Stomach (tissue), 9 donors: ENCODE measurements around the gene PSMG2. TPM values are rescaled to one million over a fixed set of nuclear protein-coding genes. Genes with fewer than 3 reads are reported as not detected.

Experiments
- DNase-seq, 2 donors: peaks; one replicate each; pipeline versions ENCODE4 v3.0.0 to v3.0.0-alpha.2; 2013 to 2019
- H3K27ac ChIP-seq, 5 donors: fragments of 200-600 bp in 4 of 5; sonication (generic) in 4 of 5; one replicate each; pipeline ENCODE4 v1.5.1; 2013 to 2019; ENCODE audit warnings: mild to moderate bottlenecking in 1 of 5, moderate library complexity in 1 of 5
- H3K27me3 ChIP-seq, 3 donors: fragments of 200-600 bp; sonication (generic); one replicate each; pipeline ENCODE4 v1.5.1; 2017 to 2019; ENCODE audit warnings: mixed run types in 1 of 3
- H3K36me3 ChIP-seq, 4 donors: fragments of 200-600 bp; sonication (generic); 1 replicate in 3 of 4; 2 replicates in 1 of 4; pipeline ENCODE4 v1.5.1; 2016 to 2019
- H3K4me1 ChIP-seq, 4 donors: fragments of 200-600 bp; sonication (generic); one replicate each; pipeline ENCODE4 v1.5.1; 2016 to 2019
- H3K4me3 ChIP-seq, 4 donors: fragments of 200-600 bp; sonication (generic) in 3 of 4; one replicate each; pipeline ENCODE4 v1.5.1; 2016 to 2019; ENCODE audit warnings: mild to moderate bottlenecking in 1 of 4
- H3K9me3 ChIP-seq, 4 donors: fragments of 200-600 bp; sonication (generic); one replicate each; pipeline ENCODE4 v1.5.1; 2016 to 2019
- EP300 ChIP-seq: sonication (generic); formaldehyde crosslinking; IDR thresholded peaks from one replicate; pipeline ENCODE4 v1.6.1; 2017; ENCODE audit warnings: antibody characterized with exemption
- POLR2A ChIP-seq, 4 donors: fragments of 450-650 bp; IDR thresholded peaks; one replicate each; pipeline ENCODE4 v1.6.1; 2016; ENCODE audit warnings: antibody characterized with exemption in 4 of 4, control low read depth in 2 of 4, mild to moderate bottlenecking in 1 of 4, moderate library complexity in 1 of 4
- POLR2AphosphoS5 ChIP-seq, 3 donors: sonication (generic); formaldehyde crosslinking; IDR thresholded peaks; one replicate each; pipeline ENCODE4 v1.6.1; 2016; ENCODE audit warnings: antibody characterized with exemption in 3 of 3
- WGBS, 5 donors: extraction: QIAGEN DNeasy Blood & Tissue Kit in 3 of 5; methylation state at CpG; one replicate each; pipeline versions ENCODE4 v1.1.5 to v1.1.7; 2013 to 2018; 5-methylcytosine and 5-hydroxymethylcytosine counted together
- intact Hi-C: fragments of 100-400 bp; cut with DNase I; formaldehyde crosslinking; loops from one replicate; pipeline ENCODE4 v1.15.1; 2023; ENCODE audit warnings: low total_unique reads
- polyA plus RNA-seq, 3 donors: library from polyadenylated mRNA; stranded (reverse); fragments of 200-250 nt; gene quantifications; one replicate each; pipeline ENCODE4 v1.2.3, GENCODE V29; 2013
- total RNA-seq, 5 donors: library from RNA; depleted of rRNA; stranded (reverse); fragments of >200 nt; gene quantifications; one replicate each; pipeline versions ENCODE4 v1.1.0 to v1.2.3, GENCODE V29; 2014 to 2016
- TF ChIP-seq, protein P1 (sequence below), 7 experiments: fragments of 450-650 bp in 4 of 7; fragments of 200-600 bp in 3 of 7; sonication (generic) in 3 of 7; IDR thresholded peaks; one replicate each; pipeline ENCODE4 v1.5.1; 2016 to 2019; ENCODE audit warnings: antibody characterized with exemption in 7 of 7, control low read depth in 2 of 7, mild to moderate bottlenecking in 1 of 7
- donor health status: healthy with polysubstance abuse.
- donor health status: Bipolar disorder and iron deficiency.
- donor health status: healthy.

PSMG2 gene
- total and polyA plus RNA-seq, 8 donors: 11.6 to 106 (median 62.6) TPM

- Histone ChIP-seq H3K4me1 (no peaks in the 10 kb centered on the region), H3K27me3 (no peaks in the 10 kb centered on the region), H3K9me3 (no peaks in the 10 kb centered on the region), H3K4me3 (no peak overlapping the region), H3K36me3 (no peaks in the 10 kb centered on the region), H3K27ac (no peak overlapping the region)
- 0 to 6% (median 1%) methylated on average over 2 of the region's 2 CpGs for WGBS, 5 donors
- intact Hi-C loops: loop anchor here (10.0 kb wide), 1 partner anchor 151 kb away; no protein-coding TSS in a partner anchor
- DNase-seq: peak in 1 of 2 donors; percentile 71
- TF ChIP-seq EP300: no peak
- no peak for TF ChIP-seq POLR2A (IDR thresholded peaks at IDR 0.05)
- TF ChIP-seq, protein P1, sequence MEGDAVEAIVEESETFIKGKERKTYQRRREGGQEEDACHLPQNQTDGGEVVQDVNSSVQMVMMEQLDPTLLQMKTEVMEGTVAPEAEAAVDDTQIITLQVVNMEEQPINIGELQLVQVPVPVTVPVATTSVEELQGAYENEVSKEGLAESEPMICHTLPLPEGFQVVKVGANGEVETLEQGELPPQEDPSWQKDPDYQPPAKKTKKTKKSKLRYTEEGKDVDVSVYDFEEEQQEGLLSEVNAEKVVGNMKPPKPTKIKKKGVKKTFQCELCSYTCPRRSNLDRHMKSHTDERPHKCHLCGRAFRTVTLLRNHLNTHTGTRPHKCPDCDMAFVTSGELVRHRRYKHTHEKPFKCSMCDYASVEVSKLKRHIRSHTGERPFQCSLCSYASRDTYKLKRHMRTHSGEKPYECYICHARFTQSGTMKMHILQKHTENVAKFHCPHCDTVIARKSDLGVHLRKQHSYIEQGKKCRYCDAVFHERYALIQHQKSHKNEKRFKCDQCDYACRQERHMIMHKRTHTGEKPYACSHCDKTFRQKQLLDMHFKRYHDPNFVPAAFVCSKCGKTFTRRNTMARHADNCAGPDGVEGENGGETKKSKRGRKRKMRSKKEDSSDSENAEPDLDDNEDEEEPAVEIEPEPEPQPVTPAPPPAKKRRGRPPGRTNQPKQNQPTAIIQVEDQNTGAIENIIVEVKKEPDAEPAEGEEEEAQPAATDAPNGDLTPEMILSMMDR (IDR thresholded peaks at IDR 0.05): peak in 5 of 7 experiments; percentile 13 to 61 (median 34)
- TF ChIP-seq POLR2AphosphoS5 (IDR thresholded peaks at IDR 0.05): no peak
Observed at GRCh38 chr18:12744103-12744502, 41.3 kb downstream of the PSMG2 start.

DNA sequence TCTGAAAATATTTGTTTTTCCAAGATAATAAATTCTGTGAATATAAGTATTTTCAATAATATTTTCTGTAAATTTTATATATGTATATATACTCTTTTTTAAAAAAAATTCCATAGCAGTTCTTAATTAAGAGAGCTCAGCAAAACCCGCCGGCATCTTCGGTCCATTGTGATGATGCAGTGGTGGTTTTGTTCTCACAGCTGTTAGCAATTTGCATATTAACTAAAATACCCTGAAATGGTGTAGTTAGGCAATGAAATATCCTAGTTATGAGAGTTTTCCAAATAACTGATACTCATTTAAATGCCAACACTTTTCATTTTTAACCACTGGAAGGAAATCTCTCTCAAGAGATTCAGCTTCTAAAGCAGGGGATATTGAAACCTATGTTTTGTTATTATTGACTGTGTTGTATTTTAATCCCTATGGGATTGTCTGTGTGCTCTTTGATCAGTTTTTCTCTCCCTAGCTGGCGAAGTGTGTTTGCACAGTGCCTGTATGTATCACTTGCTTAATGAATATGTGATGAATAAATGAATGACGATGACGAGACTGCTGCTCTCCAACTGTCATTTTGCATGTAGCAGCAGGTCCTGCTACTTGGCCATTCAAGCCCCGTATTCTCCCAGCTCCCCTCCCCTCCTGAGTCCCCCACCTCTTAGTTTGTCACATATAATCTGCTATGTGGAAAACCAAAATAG, 42.4 kb downstream of the PSMG2 start:
- Histone ChIP-seq H3K36me3 (no peaks in the 10 kb centered on the region), H3K27ac (no peak overlapping the region), H3K4me3 (no peak overlapping the region), H3K9me3 (no peaks in the 10 kb centered on the region), H3K27me3 (no peaks in the 10 kb centered on the region), H3K4me1 (no peaks in the 10 kb centered on the region)
- no peak for TF ChIP-seq EP300
- no peak for TF ChIP-seq POLR2A (IDR thresholded peaks at IDR 0.05)
- 81 to 85% (median 82%) methylated on average over 7 of the region's 7 CpGs for WGBS, 5 donors
- intact Hi-C loops: loop anchor here (10.0 kb wide), 1 partner anchor 150 kb away; no protein-coding TSS in a partner anchor
- no peak for DNase-seq

DNA sequence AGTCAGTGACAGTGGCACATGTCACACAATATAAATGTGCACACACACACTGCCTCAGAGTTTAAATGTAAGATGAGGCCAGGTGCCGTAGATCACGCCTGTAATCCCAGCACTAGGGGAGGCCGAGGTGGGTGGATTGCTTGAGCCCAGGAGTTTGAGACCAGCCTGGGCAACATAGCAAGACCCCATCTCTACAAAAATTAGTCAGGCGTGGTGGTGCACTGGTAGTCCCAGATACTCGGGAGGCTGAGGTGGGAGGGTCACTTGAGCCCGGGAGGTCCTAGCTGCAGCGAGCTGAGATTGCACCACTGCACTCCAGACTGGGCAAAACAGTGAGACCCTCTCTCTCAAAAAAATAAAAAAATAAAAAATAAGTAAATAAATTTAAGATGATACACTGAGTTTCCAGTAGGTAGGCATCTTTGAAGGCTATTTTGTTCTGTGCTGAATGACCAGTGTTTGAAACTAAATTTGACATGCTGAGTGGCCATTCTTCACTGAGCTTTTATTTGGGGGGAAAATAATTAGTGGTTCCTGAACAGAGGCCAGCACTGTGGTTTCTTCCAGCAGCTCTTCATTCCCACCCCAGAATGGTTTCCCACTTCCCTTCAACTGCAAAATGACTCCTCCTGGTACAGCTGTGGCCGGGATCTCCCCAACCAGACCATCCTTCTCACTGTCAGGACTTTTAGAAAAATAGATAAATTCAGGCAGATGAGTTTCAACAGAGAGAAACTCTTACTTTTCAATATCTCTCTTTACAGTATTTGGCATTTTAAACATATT, 44.9 kb downstream of the PSMG2 start:
- H3K27ac ChIP-seq: no peak overlapping the region
- DNase-seq: no peak
- H3K4me3 ChIP-seq: no peak overlapping the region
- H3K27me3 ChIP-seq: no peaks in the 10 kb centered on the region
- 85 to 91% (median 88%) methylated on average over 8 of the region's 8 CpGs for WGBS, 5 donors
- TF ChIP-seq POLR2A (IDR thresholded peaks at IDR 0.05) (no peak), POLR2AphosphoS5 (IDR thresholded peaks at IDR 0.05) (no peak), EP300 (no peak)
- TF ChIP-seq, protein P1 (IDR thresholded peaks at IDR 0.05): no peak
- no peaks in the 10 kb centered on the region for H3K36me3 ChIP-seq
- no peaks in the 10 kb centered on the region for H3K4me1 ChIP-seq
- H3K9me3 ChIP-seq: no peaks in the 10 kb centered on the region
- intact Hi-C loops: loop anchor here (10.0 kb wide), 1 partner anchor 147 kb away; no protein-coding TSS in a partner anchor

DNA sequence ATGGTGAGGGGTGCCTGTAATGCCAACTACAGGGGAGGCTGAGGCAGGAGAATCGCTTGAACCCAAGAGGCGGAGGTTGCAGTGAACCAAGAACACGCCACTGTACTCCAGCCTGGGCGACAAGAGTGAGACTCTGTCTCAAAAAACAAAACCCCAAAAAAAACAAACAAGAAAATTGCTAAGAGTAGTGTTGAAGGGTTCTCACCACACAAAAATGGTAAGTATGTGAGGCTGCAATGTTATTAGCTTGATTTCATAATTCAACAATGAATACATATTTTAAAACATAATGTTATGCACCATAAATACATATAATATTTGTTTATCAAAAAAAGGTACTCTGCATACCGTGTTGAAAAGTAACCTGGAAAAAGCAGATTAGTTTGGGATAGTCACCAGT, 45.8 kb downstream of the PSMG2 start:
- no peak for DNase-seq
- 83 to 88% (median 88%) methylated on average over 5 of the region's 5 CpGs for WGBS, 5 donors
- H3K27ac ChIP-seq: no peak overlapping the region
- no peaks in the 10 kb centered on the region for H3K36me3 ChIP-seq
- intact Hi-C loops: loop anchor here (10.0 kb wide), 1 partner anchor 146 kb away; no protein-coding TSS in a partner anchor
- no peak overlapping the region for H3K4me3 ChIP-seq
- H3K9me3 ChIP-seq: no peaks in the 10 kb centered on the region
- TF ChIP-seq EP300 (no peak), POLR2AphosphoS5 (IDR thresholded peaks at IDR 0.05) (no peak), POLR2A (IDR thresholded peaks at IDR 0.05) (no peak)
- TF ChIP-seq, protein P1 (IDR thresholded peaks at IDR 0.05): no peak
- no peaks in the 10 kb centered on the region for H3K4me1 ChIP-seq
- no peaks in the 10 kb centered on the region for H3K27me3 ChIP-seq
